ENCODE results near the gene GMDS.

GMDS gene

GRCh38 chr6:2245103-2245876, at the start of gene GMDS:
GMDS (minus strand) TSS chr6:2245605.
- peak; percentile 66 to 74 for DNase-seq (ENCODE audit: low read depth in 2 of 2)

DNA sequence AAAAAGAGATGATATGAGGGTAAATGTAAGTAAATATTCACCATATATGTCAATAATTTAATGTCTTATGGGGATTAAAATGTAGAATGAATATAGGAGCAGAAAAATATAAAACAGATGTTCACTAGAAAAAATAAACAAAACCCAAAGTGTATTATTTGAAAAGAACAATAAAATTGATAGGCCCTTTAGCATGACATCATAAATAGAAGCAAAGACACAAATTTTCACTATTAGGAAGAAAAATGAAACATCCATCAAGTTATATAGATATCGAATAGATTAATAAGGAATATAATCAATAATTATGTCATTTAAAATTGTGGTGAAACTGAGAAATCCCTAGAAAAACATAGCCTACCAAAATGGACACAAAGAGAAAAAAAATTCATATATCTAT, 40.1 kb upstream of the GMDS start:
- DNase-seq (ENCODE audit: low read depth in 2 of 2): no peak

- DNase-seq (ENCODE audit: low read depth in 2 of 2): no peak
These were observed 30.5 kb upstream of the GMDS start for GRCh38 chr6:2275892-2276242.

DNA sequence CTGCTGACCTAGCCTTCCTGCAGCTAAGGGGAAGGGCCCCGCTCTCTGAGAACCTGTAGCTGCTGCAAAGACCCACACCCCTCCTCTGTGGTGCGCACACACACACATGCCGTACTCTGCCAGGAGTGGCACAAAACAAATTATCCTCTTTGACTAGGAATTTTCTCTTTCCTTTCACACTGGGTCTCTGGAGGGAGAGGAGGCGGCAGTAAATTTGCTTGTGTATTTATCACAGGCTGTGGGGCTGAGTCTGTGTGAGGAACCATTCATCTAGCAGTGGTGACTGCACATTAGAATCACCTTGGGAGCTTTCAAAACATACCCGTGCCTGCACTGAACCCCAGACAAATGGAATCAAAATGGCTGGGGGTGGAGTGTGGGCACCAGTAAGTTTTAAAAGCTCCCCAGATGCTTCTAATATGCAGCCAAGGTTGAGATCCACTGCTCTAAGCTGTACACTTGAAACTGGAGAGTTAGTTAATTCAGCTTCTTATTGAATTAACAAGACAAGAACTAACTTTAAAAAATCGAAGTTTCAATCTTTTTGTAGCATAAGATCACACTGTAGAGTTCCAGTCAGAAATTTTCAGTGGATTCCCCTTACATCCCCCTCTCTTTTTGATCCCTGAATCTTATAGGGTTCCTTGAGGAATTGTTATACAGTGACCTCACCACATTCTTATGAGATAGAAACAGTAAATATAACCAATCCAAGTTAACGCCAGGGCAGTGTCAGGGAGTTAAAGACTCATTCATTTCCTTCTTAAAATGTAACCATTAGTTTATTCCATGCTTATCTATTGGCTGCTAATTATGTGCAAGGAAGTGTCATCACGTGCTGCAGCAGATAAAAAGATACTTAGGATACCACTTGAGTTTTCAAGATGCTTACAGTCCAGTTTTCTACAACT, 29.8 kb upstream of the GMDS start:
- DNase-seq (ENCODE audit: low read depth in 2 of 2): no peak

GRCh38 chr6:2272696-2273095, 27.3 kb upstream of the GMDS start:
- no peak for DNase-seq (ENCODE audit: low read depth in 2 of 2)

DNA sequence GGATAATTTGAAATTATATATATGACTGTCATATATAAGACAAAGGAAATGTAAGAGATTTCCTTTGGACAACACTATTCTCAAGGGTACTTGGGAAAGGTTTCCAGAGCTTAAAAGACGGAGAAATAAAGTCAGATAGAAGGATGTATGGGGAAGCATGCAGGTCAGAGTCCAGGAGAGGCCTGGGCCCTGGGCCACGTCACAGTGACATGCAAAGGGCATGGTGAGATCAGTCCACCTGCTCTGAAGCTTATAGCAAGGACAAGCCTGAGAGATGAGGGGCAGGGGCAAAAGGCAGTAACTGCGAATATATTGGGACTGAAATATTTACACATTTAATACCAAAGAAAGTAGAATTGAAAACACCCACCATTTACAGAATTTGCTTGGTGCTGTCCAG, 24.6 kb upstream of the GMDS start:
- no peak for DNase-seq (ENCODE audit: low read depth in 2 of 2)

GRCh38 chr6:2266841-2267240, 21.4 kb upstream of the GMDS start:
- DNase-seq (ENCODE audit: low read depth in 2 of 2): no peak

DNA sequence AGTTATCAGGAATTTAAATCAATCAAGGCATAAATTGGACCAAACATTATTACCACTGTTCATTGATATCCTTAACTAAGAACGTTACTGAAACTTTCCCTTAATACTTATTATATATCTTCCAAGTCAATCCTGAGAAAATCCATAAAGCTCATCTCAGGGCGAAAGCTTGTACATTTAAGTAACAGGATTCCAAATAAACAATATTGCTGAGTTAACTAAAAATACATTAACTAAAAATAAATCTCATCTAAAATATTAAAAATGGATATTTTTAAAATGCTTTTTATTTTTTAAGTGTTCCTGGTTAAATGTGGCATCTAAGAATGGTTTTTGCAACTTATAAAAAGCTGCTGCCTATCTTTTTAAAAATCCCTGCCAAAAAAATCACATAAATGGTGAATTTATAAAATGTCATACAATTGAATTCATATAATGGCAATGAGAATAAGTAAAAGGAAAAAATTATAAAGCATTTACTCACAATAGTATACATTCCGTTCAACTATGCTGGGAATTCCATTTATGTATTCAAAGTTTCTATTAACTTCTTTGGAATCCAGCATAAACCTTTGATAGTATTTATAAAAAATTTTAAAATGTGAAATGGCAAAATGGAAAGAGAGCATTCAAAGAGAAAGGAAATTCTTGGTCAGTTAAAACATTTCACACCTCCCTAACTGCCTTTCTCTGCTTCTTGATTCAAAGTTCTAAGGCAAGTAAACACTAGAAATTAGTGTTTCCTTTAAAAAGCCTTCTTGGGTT, 20.8 kb upstream of the GMDS start:
- DNase-seq (ENCODE audit: low read depth in 2 of 2): no peak

DNA sequence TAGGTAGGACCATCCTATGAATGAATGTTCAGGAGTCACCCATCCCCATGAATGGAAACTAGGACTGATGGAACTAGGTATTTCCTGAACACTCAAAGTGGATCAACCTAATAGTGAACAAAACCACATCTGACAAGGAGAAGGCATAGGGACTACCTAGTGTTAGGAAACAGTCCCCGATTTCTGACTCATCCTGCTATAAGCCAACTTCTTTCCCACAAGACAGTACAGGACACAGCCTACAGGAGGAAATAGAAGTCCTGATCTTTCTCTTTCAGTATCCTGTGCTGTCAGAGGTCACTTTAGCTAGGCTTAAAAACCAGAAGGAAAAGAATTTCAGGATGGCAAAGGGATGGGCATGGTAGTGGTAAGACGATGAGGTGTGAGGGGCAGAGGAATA, 19.5 kb upstream of the GMDS start:
- DNase-seq (ENCODE audit: low read depth in 2 of 2): no peak

DNA sequence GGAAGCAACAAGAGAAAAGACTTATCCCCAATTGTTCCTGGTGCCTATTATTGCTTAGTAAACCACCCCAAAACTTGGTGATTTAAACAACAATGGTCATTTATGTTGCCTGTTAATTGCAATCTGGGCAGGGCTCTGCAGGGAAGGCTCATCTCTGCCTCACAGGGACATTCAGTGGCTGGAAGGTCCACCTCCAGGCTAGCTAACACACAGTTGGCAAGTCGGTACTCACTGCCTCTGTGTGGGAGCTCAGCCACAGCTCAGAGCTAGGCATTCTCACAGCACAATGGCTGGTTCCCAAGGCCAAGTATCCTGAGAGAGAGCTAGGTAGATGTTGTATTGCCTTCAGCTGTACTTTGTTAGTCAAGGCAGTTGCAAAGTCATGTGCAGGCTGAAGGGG, 18.5 kb upstream of the GMDS start:
- no peak for DNase-seq (ENCODE audit: low read depth in 2 of 2)

GRCh38 chr6:2259574-2259973, 14.2 kb upstream of the GMDS start:
- DNase-seq (ENCODE audit: low read depth in 2 of 2): no peak

DNA sequence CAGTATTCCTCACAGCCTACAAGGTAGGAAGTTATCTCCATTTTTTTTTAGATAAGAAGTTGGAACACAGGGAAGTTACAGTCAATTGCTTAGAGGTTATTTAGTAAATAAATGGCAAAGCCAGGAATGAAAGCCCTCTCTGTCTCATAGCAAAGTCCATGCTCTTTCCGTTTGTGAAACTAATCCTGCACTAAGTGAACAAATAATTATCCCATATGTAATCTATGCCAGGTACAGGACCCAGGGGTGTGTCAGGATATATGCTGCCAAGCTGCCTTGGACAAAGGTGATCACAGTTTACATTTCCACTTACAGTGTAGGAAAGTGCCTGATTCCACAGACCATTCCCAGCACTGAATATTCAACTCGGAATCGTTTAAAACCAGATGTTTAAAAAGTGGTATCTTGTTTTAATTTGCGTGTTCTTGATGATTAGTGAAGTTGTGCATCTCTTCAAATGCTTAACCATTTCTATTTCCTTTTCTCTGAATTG, 13.6 kb upstream of the GMDS start:
- DNase-seq (ENCODE audit: low read depth in 2 of 2): no peak

DNA sequence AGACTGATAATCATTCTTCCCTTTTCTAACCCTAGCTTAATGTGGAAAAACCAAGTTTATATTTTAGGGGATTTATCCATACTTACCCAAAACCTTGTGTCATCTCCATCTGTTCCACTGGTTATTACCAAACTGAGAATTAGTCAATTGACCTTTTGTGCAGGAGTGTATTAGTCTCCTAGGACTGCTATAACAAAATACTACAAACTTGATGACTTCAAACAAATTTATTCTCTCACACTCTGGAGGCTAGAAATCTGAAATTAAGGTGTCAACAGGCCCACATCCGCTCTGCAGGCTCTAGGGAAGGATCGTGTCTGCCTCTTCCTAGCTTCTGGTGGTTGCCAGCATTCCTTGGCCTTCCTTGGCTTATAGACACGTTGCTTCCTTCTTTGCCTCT, 12.7 kb upstream of the GMDS start:
- DNase-seq (ENCODE audit: low read depth in 2 of 2): no peak

- DNase-seq (ENCODE audit: low read depth in 2 of 2): no peak
These were observed 12.0 kb upstream of the GMDS start for GRCh38 chr6:2257363-2257762.

GRCh38 chr6:2254747-2255146, 9.3 kb upstream of the GMDS start:
- DNase-seq (ENCODE audit: low read depth in 2 of 2): no peak

DNA sequence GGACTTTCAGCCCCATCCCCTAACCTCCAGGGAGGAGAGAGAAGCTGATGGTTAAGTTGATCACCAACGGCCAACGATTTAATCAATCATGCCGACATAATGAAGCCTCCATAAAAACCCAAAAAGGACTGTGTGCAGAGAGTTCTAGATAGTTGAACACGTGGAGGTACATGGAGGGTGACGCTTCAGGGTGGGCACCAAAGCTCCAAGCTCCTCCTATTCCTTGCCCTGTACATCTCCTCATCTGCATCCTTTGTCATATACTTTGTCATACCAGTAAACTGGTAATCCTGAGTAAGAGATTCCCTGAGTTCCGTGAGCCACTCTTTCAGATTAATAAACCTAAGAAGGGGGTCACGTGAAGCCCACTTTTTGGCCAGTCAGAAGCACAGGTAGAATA, 3.7 kb upstream of the GMDS start:
- DNase-seq (ENCODE audit: low read depth in 2 of 2): no peak

GRCh38 chr6:2247664-2248063, 2.3 kb upstream of the GMDS start:
- DNase-seq (ENCODE audit: low read depth in 2 of 2): no peak

GRCh38 chr6:2245877-2246863, 765 bp upstream of the GMDS start:
- DNase-seq (ENCODE audit: low read depth in 2 of 2): peak in 1 of 2 donors; percentile 30

- no peak for DNase-seq (ENCODE audit: low read depth in 2 of 2)
These were observed 923 bp downstream of the GMDS start for GRCh38 chr6:2244261-2245102.

DNA sequence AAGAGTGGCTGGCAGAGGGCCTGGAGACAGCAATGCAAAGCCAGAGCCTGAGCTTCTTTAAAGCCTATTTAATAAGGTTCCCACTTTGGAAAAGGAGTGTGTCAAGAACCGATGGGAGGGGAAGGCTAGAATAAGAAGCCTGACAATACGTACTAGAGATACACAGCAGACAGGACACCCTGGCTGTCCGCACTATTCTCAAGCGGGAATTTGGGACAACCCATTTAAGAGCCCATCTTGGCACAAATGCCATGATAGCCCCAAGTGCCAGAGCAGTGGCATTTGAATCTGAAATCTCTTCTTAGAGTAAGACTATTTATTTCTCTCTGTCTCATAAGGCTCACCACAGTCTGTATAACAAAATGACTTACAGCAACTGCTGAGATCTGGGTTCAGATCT, 3.1 kb downstream of the GMDS start:
- DNase-seq (ENCODE audit: low read depth in 2 of 2): no peak
